B cell (primary cell): Measurements from ENCODE around the gene ATP1A4. TPM values are rescaled to one million over a fixed set of nuclear protein-coding genes. Genes with fewer than 3 reads are reported as not detected.

Experiments
- ATAC-seq: fragments of 200-7000 bp; cut with Tn5 transposase; one replicate; pipeline ENCODE4 v1.10.0; 2021; ENCODE audit warnings: low read depth, mild to moderate bottlenecking, moderate number of reproducible peaks, moderate library complexity
- CTCF ChIA-PET: fragments of 350-600 bp; sonication (Branson Sonifier 250); formaldehyde crosslinking; loops from one replicate; lab custom pipeline; 2021; ENCODE audit warnings: antibody characterized with exemption, inconsistent platforms; lab: Charles Lee
- POLR2A ChIA-PET: fragments of 350-600 bp; sonication (Branson Sonifier 250); formaldehyde crosslinking; loops from one replicate; lab custom pipeline; 2021; ENCODE audit warnings: antibody characterized with exemption; lab: Charles Lee
- DNase-seq: peaks from one replicate; pipeline ENCODE4 v3.0.0; 2013
- H2AFZ ChIP-seq: 2 replicates; pipeline ENCODE4 v1.6.1; 2012; ENCODE audit warnings: mild to moderate bottlenecking, low read depth, low read length; ENCODE audit not compliant: insufficient read depth, poor library complexity, severe bottlenecking
- H3K27ac ChIP-seq, 2 donors: 1 replicate in 1 of 2; 2 replicates in 1 of 2; pipeline ENCODE4 v1.5.1; 2012 to 2013; ENCODE audit warnings: low read length in 2 of 2, mild to moderate bottlenecking in 2 of 2, moderate library complexity in 1 of 2
- H3K27me3 ChIP-seq, 4 experiments: fragments of 200-600 bp in 1 of 4; sonication (generic) in 1 of 4; replicated peaks in 1 of 4; 1 replicate in 2 of 4; 2 replicates in 2 of 4; pipeline versions ENCODE4 v1.6.1 to v1.7.0; 2013 to 2016; ENCODE audit warnings: low read length in 3 of 4, mild to moderate bottlenecking in 2 of 4, mixed read lengths in 1 of 4, moderate library complexity in 1 of 4; ENCODE audit not compliant: insufficient read depth in 4 of 4, control insufficient read depth in 3 of 4; ENCODE audit errors: control extremely low read depth in 1 of 4
- H3K36me3 ChIP-seq, 2 experiments: replicated peaks in 1 of 2; 1 replicate in 1 of 2; 2 replicates in 1 of 2; pipeline versions ENCODE4 v1.6.1 to v1.7.1; 2013; ENCODE audit warnings: low read length in 1 of 2; ENCODE audit not compliant: insufficient read depth in 2 of 2, control insufficient read depth in 1 of 2; ENCODE audit errors: control extremely low read depth in 1 of 2, extremely low read depth in 1 of 2
- H3K4me1 ChIP-seq, 2 donors: fragments of 200-600 bp in 1 of 2; sonication (generic) in 1 of 2; 1 replicate in 1 of 2; 2 replicates in 1 of 2; pipeline versions ENCODE4 v1.5.1 to v1.6.1; 2013 to 2017; ENCODE audit warnings: low read length in 2 of 2; ENCODE audit not compliant: control insufficient read depth in 2 of 2, insufficient read depth in 2 of 2
- H3K4me2 ChIP-seq: replicated peaks from 2 replicates; pipeline ENCODE3; 2012; ENCODE audit warnings: mild to moderate bottlenecking, low read depth, low read length; ENCODE audit not compliant: poor library complexity, severe bottlenecking
- H3K4me3 ChIP-seq, 5 experiments: fragments of 200-600 bp in 1 of 5; sonication (generic) in 1 of 5; 1 replicate in 3 of 5; 2 replicates in 2 of 5; pipeline versions ENCODE4 v1.5.1 to v1.7.0; 2011 to 2016; ENCODE audit warnings: low read length in 4 of 5, mild to moderate bottlenecking in 4 of 5, low read depth in 2 of 5, control low read depth in 1 of 5, moderate library complexity in 1 of 5; ENCODE audit not compliant: insufficient read depth in 1 of 5; ENCODE audit errors: control extremely low read depth in 1 of 5, extremely low read depth in 1 of 5
- H3K79me2 ChIP-seq: fragments of 200-600 bp; sonication (generic); one replicate; pipeline ENCODE4 v1.6.0; 2016; ENCODE audit warnings: low read length; ENCODE audit not compliant: control insufficient read depth, insufficient read depth
- H3K9ac ChIP-seq: fragments of 200-600 bp; sonication (generic); 2 replicates; pipeline ENCODE4 v1.6.1; 2017; ENCODE audit warnings: mild to moderate bottlenecking, low read length, moderate library complexity
- H3K9me3 ChIP-seq, 3 donors: one replicate each; pipeline versions ENCODE4 v1.6.1 to v1.7.1; 2013; ENCODE audit warnings: low read length in 2 of 3; ENCODE audit not compliant: control insufficient read depth in 2 of 3, insufficient read depth in 1 of 3; ENCODE audit errors: control extremely low read depth in 1 of 3
- H4K20me1 ChIP-seq: 2 replicates; pipeline ENCODE4 v1.6.0; 2012; ENCODE audit warnings: mild to moderate bottlenecking, low read length; ENCODE audit not compliant: insufficient read depth, control insufficient read depth, poor library complexity, severe bottlenecking
- H3K27ac Mint-ChIP-seq: one replicate; pipeline ENCODE4 v1.8.0; 2021; ENCODE audit warnings: mixed read lengths
- H3K27me3 Mint-ChIP-seq: one replicate; pipeline ENCODE4 v1.8.0; 2021; ENCODE audit warnings: mixed read lengths
- H3K4me1 Mint-ChIP-seq: one replicate; pipeline ENCODE4 v1.8.0; 2021; ENCODE audit warnings: mixed read lengths
- H3K4me3 Mint-ChIP-seq: one replicate; pipeline ENCODE4 v1.8.0; 2021; ENCODE audit warnings: mixed read lengths
- H3K9me3 Mint-ChIP-seq: one replicate; pipeline ENCODE4 v1.8.0; 2022; ENCODE audit warnings: mixed read lengths; ENCODE audit not compliant: insufficient read depth
- CTCF ChIP-seq: fragments of 200-600 bp; IDR thresholded peaks from one replicate; pipeline ENCODE4 v1.8.0; 2022; ENCODE audit warnings: antibody characterized with exemption, mild to moderate bottlenecking
- EZH2 ChIP-seq: IDR thresholded peaks from 2 replicates; pipeline ENCODE4 v1.6.1; 2012; ENCODE audit warnings: borderline replicate concordance, low read depth, mild to moderate bottlenecking, moderate library complexity, low read length; ENCODE audit not compliant: insufficient read depth, poor library complexity, severe bottlenecking
- WGBS: methylation state at CpG from one replicate; pipeline ENCODE4 v1.1.5; 2013; ENCODE audit warnings: missing lambda C conversion rate; ENCODE audit not compliant: insufficient coverage; 5-methylcytosine and 5-hydroxymethylcytosine counted together
- intact Hi-C: fragments of 100-400 bp; cut with micrococcal nuclease; formaldehyde crosslinking; loops from one replicate; pipeline ENCODE4 v1.10.0; 2022
- polyA plus RNA-seq: library from polyadenylated mRNA; depleted of rRNA; stranded (reverse); fragments of >200 nt; gene quantifications from 2 replicates; pipeline ENCODE4 v1.2.3, GENCODE V29; 2012
- total RNA-seq, 2 donors: library from RNA; stranded (reverse); fragments of 120-200 nt in 1 of 2; gene quantifications; 1 replicate in 1 of 2; 2 replicates in 1 of 2; pipeline versions ENCODE4 v1.2.3 to v1.2.4, GENCODE V29; 2013 to 2022

The ATP1A4 gene
- total and polyA plus RNA-seq, 2 donors (not counting 1 experiment from before 2014, with no cell fraction given): 0.12 TPM; not detected in 1

- H2AFZ ChIP-seq: no peak overlapping the region
Measured at GRCh38 chr1:160193832-160194736, 42.7 kb downstream of the ATP1A4 start.

More at GRCh38 chr1:160193832-160194736, 42.7 kb downstream of the ATP1A4 start:
- TF ChIP-seq CTCF (no peak), EZH2 (no peak)
- Histone ChIP-seq H4K20me1 (no peaks in the 10 kb centered on the region), H3K4me2 (no peak overlapping the region), H3K79me2 (no peaks in the 10 kb centered on the region), H3K27ac (no peak overlapping the region), H3K9me3 (no peaks in the 10 kb centered on the region), H3K4me3 (no peak overlapping the region), H3K9ac (no peak overlapping the region), H3K36me3 (no peaks in the 10 kb centered on the region), H3K27me3 (no peaks in the 10 kb centered on the region), H3K4me1 (peaks cover 9 to 22% of the 10 kb centered on the region in 2 donors)
- Mint-ChIP-seq H3K4me3 (no peak overlapping the region), H3K4me1 (peaks cover 3% of the 10 kb centered on the region), H3K27me3 (peaks cover 3% of the 10 kb centered on the region), H3K27ac (no peak overlapping the region), H3K9me3 (no peaks in the 10 kb centered on the region)
- ATAC-seq (no peak), DNase-seq (no peak)
- POLR2A ChIA-PET: interaction anchor here (0.7 to 1.3 kb wide), 3 partner anchors 11 to 97 kb away, joined by 3 to 4 read pairs (median 3); partner anchors contain the start of gene PEA15
- 94% methylated on average over 9 of the region's 9 CpGs for WGBS
- intact Hi-C loops: loop anchor here (1.0 kb wide), 6 partner anchors 10 to 182 kb away; no protein-coding TSS in a partner anchor
- CTCF ChIA-PET: interaction anchor here (0.6 to 7.6 kb wide), 42 partner anchors 11 to 190 kb away, joined by 3 to 160 read pairs (median 4); partner anchors contain the start of genes DCAF8, IGSF8, PEA15 and PEX19
